C4-2B (cell line): ENCODE results near the gene HNRNPDL.

ENCODE experiments used
- H3K27ac ChIP-seq: fragments of 450-650 bp; 2 replicates; pipeline ENCODE4 v1.5.1; 2017
- CTCF ChIP-seq: fragments of 450-650 bp; conservative IDR thresholded peaks from 2 replicates; pipeline ENCODE4 v1.5.1; 2017; ENCODE audit warnings: mild to moderate bottlenecking
- ZFX ChIP-seq: fragments of 450-650 bp; IDR thresholded peaks from 2 replicates; pipeline ENCODE4 v1.6.1; 2017

Gene HNRNPDL

GRCh38 chr4:82439088-82439487 is 8.8 kb upstream of the HNRNPDL start:
- no peak overlapping the region for H3K27ac ChIP-seq
- TF ChIP-seq CTCF (no peak), ZFX (no peak)

- TF ChIP-seq ZFX = no peak
- no peak for TF ChIP-seq CTCF
- no peak overlapping the region for H3K27ac ChIP-seq
These were observed 7.2 kb upstream of the HNRNPDL start for GRCh38 chr4:82437285-82438005.

- no peak for TF ChIP-seq ZFX
- no peak for TF ChIP-seq CTCF
- H3K27ac ChIP-seq = no peak overlapping the region
These were observed 6.5 kb upstream of the HNRNPDL start for GRCh38 chr4:82436780-82437179.

GRCh38 chr4:82436130-82436529 is 5.9 kb upstream of the HNRNPDL start:
- H3K27ac ChIP-seq = no peak overlapping the region
- TF ChIP-seq ZFX (no peak), CTCF (no peak)

GRCh38 chr4:82434949-82435348 is 4.7 kb upstream of the HNRNPDL start:
- TF ChIP-seq CTCF (no peak), ZFX (no peak)
- no peak overlapping the region for H3K27ac ChIP-seq

- no peak overlapping the region for H3K27ac ChIP-seq
- TF ChIP-seq ZFX (no peak), CTCF (no peak)
These were observed 3.5 kb upstream of the HNRNPDL start for GRCh38 chr4:82433791-82434190.

- TF ChIP-seq ZFX (no peak), CTCF (no peak)
- no peak overlapping the region for H3K27ac ChIP-seq
These were observed 2.3 kb upstream of the HNRNPDL start for GRCh38 chr4:82432596-82432995.
